Measurements from ENCODE around the gene TAPT1.

DNA sequence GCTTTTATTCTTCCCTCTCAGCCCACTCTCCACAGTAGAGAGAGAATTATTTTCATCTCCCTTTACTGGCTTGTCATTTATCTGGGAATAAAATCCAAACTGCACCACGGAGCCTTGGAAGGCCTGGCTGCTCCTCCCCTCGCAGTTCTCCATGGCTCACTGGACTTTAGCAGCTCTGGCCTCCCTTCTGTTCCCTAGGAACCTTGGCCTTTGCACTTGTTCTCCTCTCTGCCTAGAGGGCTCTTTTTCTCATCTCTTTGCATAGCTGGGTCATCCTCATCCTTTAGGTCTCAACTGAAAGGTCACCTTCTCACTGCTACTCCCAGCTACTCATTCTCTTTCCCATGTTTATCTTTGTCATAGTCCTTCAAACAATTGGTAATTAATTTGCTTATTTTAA lies 31.3 kb upstream of the TAPT1 start:
- TF ChIP-seq, protein P1, sequence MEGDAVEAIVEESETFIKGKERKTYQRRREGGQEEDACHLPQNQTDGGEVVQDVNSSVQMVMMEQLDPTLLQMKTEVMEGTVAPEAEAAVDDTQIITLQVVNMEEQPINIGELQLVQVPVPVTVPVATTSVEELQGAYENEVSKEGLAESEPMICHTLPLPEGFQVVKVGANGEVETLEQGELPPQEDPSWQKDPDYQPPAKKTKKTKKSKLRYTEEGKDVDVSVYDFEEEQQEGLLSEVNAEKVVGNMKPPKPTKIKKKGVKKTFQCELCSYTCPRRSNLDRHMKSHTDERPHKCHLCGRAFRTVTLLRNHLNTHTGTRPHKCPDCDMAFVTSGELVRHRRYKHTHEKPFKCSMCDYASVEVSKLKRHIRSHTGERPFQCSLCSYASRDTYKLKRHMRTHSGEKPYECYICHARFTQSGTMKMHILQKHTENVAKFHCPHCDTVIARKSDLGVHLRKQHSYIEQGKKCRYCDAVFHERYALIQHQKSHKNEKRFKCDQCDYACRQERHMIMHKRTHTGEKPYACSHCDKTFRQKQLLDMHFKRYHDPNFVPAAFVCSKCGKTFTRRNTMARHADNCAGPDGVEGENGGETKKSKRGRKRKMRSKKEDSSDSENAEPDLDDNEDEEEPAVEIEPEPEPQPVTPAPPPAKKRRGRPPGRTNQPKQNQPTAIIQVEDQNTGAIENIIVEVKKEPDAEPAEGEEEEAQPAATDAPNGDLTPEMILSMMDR (conservative IDR thresholded peaks at IDR 0.05), result no peak
- TF ChIP-seq EZH2 (IDR thresholded peaks at IDR 0.05; ENCODE audit: low read depth), result no peak

Measured in PC-9 (cell line).